Astrocyte (in vitro differentiated cells and primary cell): Measurements from ENCODE around the gene ZDHHC22. TPM values are rescaled to one million over a fixed set of nuclear protein-coding genes. Genes with fewer than 3 reads are reported as not detected.

Experiments used
- DNase-seq: peaks from one replicate; pipeline ENCODE4 v3.0.0-alpha.2; 2010; ENCODE audit warnings: low read depth
- FAIRE-seq: peaks from 2 replicates; lab custom pipeline; 2011; peaks lifted over from hg19 to GRCh38; lab: Jason Lieb, UNC
- H2AFZ ChIP-seq: 2 replicates; pipeline ENCODE4 v1.6.0; 2012; ENCODE audit warnings: low read depth, low read length, inconsistent platforms
- H3K27ac ChIP-seq: 2 replicates; pipeline ENCODE4 v1.5.1; 2011; ENCODE audit warnings: low read depth, low read length, inconsistent platforms
- H3K27me3 ChIP-seq: 2 replicates; pipeline ENCODE4 v1.6.0; 2011; ENCODE audit warnings: low read length, inconsistent platforms; ENCODE audit not compliant: insufficient read depth
- H3K36me3 ChIP-seq: 2 replicates; pipeline ENCODE4 v1.5.1; 2011; ENCODE audit warnings: low read length, inconsistent platforms; ENCODE audit not compliant: insufficient read depth
- H3K4me1 ChIP-seq: 2 replicates; pipeline ENCODE4 v1.5.1; 2011; ENCODE audit warnings: low read length, inconsistent platforms; ENCODE audit not compliant: insufficient read depth
- H3K4me2 ChIP-seq: 2 replicates; pipeline ENCODE4 v1.6.0; 2012; ENCODE audit warnings: low read length, inconsistent platforms
- H3K4me3 ChIP-seq: 2 replicates; pipeline ENCODE4 v1.5.1; 2011; ENCODE audit warnings: low read depth, mild to moderate bottlenecking, low read length, inconsistent platforms; ENCODE audit not compliant: insufficient read depth
- H3K79me2 ChIP-seq: 2 replicates; pipeline ENCODE4 v1.6.0; 2012; ENCODE audit warnings: mild to moderate bottlenecking, low read length, inconsistent platforms; ENCODE audit not compliant: insufficient read depth
- H3K9ac ChIP-seq: 2 replicates; pipeline ENCODE4 v1.6.0; 2012; ENCODE audit warnings: mild to moderate bottlenecking, low read length, inconsistent platforms
- H3K9me3 ChIP-seq: 2 replicates; pipeline ENCODE4 v1.5.1; 2012; ENCODE audit warnings: low read depth, mild to moderate bottlenecking, low read length, inconsistent platforms; ENCODE audit not compliant: insufficient read depth
- H4K20me1 ChIP-seq: 2 replicates; pipeline ENCODE4 v1.6.0; 2012; ENCODE audit warnings: low read length, inconsistent platforms; ENCODE audit not compliant: insufficient read depth
- H3K27ac Mint-ChIP-seq: one replicate; pipeline ENCODE4 v1.8.0; 2021; ENCODE audit warnings: mild to moderate bottlenecking, mixed read lengths; ENCODE audit not compliant: unreplicated experiment
- H3K27me3 Mint-ChIP-seq: one replicate; pipeline ENCODE4 v1.8.0; 2021; ENCODE audit warnings: low read depth, mixed read lengths; ENCODE audit not compliant: unreplicated experiment
- H3K36me3 Mint-ChIP-seq: one replicate; pipeline ENCODE4 v1.8.0; 2021; ENCODE audit warnings: low read depth, mixed read lengths; ENCODE audit not compliant: unreplicated experiment
- H3K4me1 Mint-ChIP-seq: one replicate; pipeline ENCODE4 v1.8.0; 2021; ENCODE audit warnings: low read depth, mixed read lengths; ENCODE audit not compliant: unreplicated experiment
- H3K4me3 Mint-ChIP-seq: one replicate; pipeline ENCODE4 v1.8.0; 2021; ENCODE audit warnings: mild to moderate bottlenecking, moderate library complexity, mixed read lengths; ENCODE audit not compliant: unreplicated experiment
- H3K9me3 Mint-ChIP-seq: one replicate; pipeline ENCODE4 v1.8.0; 2021; ENCODE audit warnings: mild to moderate bottlenecking, mixed read lengths; ENCODE audit not compliant: unreplicated experiment
- EZH2 ChIP-seq: IDR thresholded peaks from 2 replicates; pipeline ENCODE4 v1.6.1; 2012; ENCODE audit warnings: mild to moderate bottlenecking, low read length, inconsistent platforms; ENCODE audit not compliant: insufficient read depth
- total RNA-seq: library from RNA; stranded (reverse); gene quantifications from 2 replicates; pipeline ENCODE4 v1.2.1, GENCODE V29; 2021
- TF ChIP-seq, protein P1 (sequence below): IDR thresholded peaks from 2 replicates; pipeline ENCODE4 v1.5.1; 2011; ENCODE audit warnings: low read depth, mild to moderate bottlenecking, inconsistent platforms, low read length, moderate library complexity; ENCODE audit not compliant: insufficient read depth

ZDHHC22 gene
- total RNA-seq, 1 donor from 2014 or later: 0.52 TPM

DNA sequence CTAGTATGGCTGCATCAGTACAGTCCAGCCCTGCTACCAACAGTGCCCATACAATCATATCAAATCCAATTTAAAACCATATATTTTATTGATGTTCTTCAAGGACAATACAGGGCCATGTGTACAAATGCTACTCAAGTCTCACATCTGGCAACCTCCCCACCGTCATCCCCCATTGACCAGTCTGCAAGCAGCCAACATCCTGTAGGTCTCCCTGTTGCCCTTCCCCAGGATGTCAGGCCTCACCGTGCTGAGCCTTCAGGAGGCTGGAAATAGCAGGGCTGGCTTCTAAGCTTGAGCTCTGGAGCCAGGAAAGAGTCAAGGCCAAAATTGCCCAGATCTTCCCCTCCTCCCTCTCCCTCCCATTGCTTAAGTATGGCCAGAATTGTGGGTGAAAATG, 10.4 kb downstream of the ZDHHC22 start:
- DNase-seq (no peak), FAIRE-seq (no peak)
- H3K4me1 Mint-ChIP-seq: peaks cover 4% of the 10 kb centered on the region
- no peak overlapping the region for H3K27ac Mint-ChIP-seq
- Histone ChIP-seq H3K4me1 (peaks cover 4% of the 10 kb centered on the region), H3K4me2 (no peak overlapping the region), H3K4me3 (no peak overlapping the region), H3K79me2 (no peaks in the 10 kb centered on the region), H3K9ac (no peak overlapping the region), H3K9me3 (no peaks in the 10 kb centered on the region), H2AFZ (no peak overlapping the region), H3K27ac (no peak overlapping the region), H3K27me3 (peaks cover 32% of the 10 kb centered on the region), H3K36me3 (no peaks in the 10 kb centered on the region), H4K20me1 (peaks cover 5% of the 10 kb centered on the region)
- no peak overlapping the region for H3K4me3 Mint-ChIP-seq
- peaks cover 8% of the 10 kb centered on the region for H3K36me3 Mint-ChIP-seq
- TF ChIP-seq, protein P1, sequence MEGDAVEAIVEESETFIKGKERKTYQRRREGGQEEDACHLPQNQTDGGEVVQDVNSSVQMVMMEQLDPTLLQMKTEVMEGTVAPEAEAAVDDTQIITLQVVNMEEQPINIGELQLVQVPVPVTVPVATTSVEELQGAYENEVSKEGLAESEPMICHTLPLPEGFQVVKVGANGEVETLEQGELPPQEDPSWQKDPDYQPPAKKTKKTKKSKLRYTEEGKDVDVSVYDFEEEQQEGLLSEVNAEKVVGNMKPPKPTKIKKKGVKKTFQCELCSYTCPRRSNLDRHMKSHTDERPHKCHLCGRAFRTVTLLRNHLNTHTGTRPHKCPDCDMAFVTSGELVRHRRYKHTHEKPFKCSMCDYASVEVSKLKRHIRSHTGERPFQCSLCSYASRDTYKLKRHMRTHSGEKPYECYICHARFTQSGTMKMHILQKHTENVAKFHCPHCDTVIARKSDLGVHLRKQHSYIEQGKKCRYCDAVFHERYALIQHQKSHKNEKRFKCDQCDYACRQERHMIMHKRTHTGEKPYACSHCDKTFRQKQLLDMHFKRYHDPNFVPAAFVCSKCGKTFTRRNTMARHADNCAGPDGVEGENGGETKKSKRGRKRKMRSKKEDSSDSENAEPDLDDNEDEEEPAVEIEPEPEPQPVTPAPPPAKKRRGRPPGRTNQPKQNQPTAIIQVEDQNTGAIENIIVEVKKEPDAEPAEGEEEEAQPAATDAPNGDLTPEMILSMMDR: no peak
- no peak for TF ChIP-seq EZH2
- peaks cover 4% of the 10 kb centered on the region for H3K9me3 Mint-ChIP-seq
- peaks cover 44% of the 10 kb centered on the region for H3K27me3 Mint-ChIP-seq

DNA sequence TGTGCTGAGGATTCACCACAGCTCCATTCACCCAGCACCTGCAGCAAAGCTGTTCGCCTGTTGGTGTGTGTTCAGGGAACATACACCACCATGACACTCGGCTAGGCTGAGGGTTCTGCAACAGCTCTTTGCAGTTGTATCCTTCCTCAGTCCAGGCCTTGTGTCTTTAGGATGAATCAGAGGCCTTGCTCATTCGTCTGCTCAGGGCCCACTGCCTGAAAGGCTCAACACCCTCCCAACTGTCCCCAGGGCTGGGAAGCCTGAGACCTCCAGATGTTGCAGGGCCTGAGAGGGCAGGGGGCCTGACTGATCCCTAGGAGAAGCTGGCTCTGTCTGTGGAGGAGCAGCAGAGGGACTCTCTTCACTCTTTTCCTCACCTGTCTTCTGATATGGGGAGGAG, 11.2 kb downstream of the ZDHHC22 start:
- Histone ChIP-seq H3K27ac (no peak overlapping the region), H3K79me2 (no peaks in the 10 kb centered on the region), H3K9ac (no peak overlapping the region), H3K4me3 (no peak overlapping the region), H3K36me3 (no peaks in the 10 kb centered on the region), H3K4me1 (peaks cover 4% of the 10 kb centered on the region), H4K20me1 (peaks cover 11% of the 10 kb centered on the region), H2AFZ (no peak overlapping the region), H3K9me3 (no peaks in the 10 kb centered on the region), H3K4me2 (no peak overlapping the region), H3K27me3 (peaks cover 31% of the 10 kb centered on the region)
- Mint-ChIP-seq H3K27me3 (peaks cover 50% of the 10 kb centered on the region), H3K27ac (no peak overlapping the region), H3K4me3 (no peak overlapping the region), H3K36me3 (peaks cover 8% of the 10 kb centered on the region), H3K9me3 (peaks cover 4% of the 10 kb centered on the region), H3K4me1 (peaks cover 4% of the 10 kb centered on the region)
- FAIRE-seq (no peak), DNase-seq (no peak)
- TF ChIP-seq EZH2: no peak
- TF ChIP-seq, protein P1: no peak

DNA sequence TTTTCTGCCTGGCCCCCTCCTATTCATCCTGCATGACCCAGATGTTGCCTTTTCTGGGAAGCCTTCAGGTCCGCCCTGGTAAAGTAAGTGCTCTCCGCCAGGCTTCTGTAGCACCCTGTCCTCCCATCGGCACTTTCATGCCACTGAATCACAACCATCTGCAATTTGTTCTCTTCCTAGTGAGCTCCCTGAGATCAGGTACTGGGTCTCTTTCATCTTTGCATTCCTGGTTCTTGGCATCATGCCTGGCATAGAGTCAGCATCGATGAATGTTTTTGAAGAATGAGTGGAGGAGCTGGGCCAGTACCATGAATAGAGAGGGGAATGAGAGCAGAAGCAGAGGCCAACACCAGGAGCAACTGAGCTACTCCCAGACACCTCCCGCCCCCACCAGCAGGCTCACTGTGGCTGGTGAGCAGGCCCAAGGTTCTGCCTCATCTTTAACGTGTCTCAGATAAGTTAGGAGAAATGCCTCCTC, 13.1 kb downstream of the ZDHHC22 start:
- FAIRE-seq (no peak), DNase-seq (peak; percentile 47)
- H3K4me1 ChIP-seq: peaks cover 10% of the 10 kb centered on the region
- peaks cover 6% of the 10 kb centered on the region for H4K20me1 ChIP-seq
- no peak overlapping the region for H2AFZ ChIP-seq
- H3K4me2 ChIP-seq: peak overlapping the region; percentile 25
- H3K9me3 ChIP-seq: no peaks in the 10 kb centered on the region
- Mint-ChIP-seq H3K9me3 (peaks cover 4% of the 10 kb centered on the region), H3K4me1 (peaks cover 9% of the 10 kb centered on the region), H3K27ac (no peak overlapping the region), H3K27me3 (peaks cover 47% of the 10 kb centered on the region), H3K4me3 (peak overlapping the region; percentile 37), H3K36me3 (peaks cover 8% of the 10 kb centered on the region)
- H3K79me2 ChIP-seq: no peaks in the 10 kb centered on the region
- TF ChIP-seq, protein P1: no peak
- no peak for TF ChIP-seq EZH2
- H3K27ac ChIP-seq: no peak overlapping the region
- H3K36me3 ChIP-seq: no peaks in the 10 kb centered on the region
- no peak overlapping the region for H3K4me3 ChIP-seq
- peaks cover 35% of the 10 kb centered on the region for H3K27me3 ChIP-seq
- H3K9ac ChIP-seq: no peak overlapping the region
